Activated naive CD4-positive, alpha-beta T cell (primary cell): ENCODE results near the gene C1orf87.

Source experiments
- DNase-seq, 4 experiments: peaks; one replicate each; lab custom pipeline; 2025; lab: John Stamatoyannopoulos, UW

C1orf87 gene

DNA sequence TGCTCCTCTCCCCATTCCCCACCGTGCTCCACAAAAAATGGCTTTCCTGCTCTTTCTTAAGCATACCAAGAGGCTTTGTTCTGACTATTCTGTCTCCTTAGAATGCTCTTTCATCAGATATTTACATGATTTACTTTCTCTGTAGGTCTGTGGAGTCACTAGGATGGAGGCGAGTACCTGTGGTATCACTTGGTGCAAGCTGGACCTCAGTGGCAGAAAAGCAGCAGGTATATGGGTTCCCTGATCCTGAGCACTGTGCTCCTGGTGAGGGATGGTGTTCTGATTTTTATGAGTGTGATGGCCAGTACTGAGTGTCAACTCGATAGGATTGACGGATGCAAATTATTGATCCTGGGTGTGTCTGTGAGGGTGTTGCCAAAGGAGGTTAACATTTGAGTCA, 10.0 kb downstream of the C1orf87 start:
- DNase-seq: no peak

DNA sequence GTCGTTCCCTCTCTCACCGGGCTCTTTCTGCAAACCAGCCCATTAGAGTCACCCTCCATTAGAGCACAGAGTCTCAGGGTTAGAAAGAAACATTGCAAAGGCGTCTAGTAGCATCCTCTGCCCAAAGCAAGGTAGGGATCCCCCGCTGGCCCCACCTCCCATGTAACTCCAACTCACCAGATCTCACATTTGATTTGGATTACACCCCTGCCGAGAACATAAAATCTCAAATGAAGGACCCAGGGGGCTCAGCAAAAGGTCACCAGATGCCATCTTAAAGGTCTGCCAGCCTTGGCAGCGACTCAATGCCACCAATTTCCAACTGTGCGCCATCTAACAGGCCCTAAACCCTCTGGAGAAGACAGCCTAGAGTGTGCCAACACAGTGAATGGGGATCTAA, 14.1 kb downstream of the C1orf87 start:
- no peak for DNase-seq

- no peak for DNase-seq
Measured at GRCh38 chr1:60055336-60055735, 18.2 kb downstream of the C1orf87 start.

DNA sequence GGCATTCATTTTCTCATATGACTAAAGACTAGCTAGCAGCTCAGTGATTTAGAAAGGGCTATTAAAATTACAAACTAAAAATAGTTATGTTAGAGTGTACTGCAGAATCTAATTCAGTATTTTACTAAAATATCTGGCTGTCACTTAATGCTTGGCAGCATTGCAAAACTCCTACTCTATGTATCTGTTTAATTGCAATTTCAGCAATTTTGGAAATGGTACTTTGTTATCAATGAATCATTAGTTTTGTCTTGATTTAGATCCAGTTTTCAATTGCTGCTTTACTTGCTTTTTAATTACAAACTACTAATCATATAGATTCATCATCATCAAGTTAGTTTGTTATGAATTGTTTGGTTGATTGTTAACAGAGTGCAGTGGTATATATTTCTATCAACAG, 19.2 kb downstream of the C1orf87 start:
- no peak for DNase-seq

GRCh38 chr1:60052601-60053000, 21.0 kb downstream of the C1orf87 start:
- no peak for DNase-seq

DNA sequence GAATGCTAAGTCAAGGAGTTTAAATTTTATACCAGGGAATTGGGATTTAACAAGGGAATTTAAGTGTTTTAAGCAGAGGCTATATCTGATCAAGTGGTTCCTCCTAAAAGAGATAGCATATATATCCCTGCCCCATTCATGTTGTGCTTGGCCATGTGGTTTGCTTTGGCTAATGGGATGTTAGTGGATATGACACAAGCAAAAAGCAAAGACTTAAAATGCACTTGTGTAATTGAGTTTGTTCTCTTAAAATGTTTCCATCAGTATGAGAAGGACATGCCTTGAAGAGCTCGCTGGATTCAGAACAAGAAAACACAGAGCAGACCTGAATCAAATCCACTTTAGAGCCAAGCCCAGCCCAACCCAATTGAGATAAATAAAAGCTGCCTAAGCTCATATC, 22.4 kb downstream of the C1orf87 start:
- no peak for DNase-seq

GRCh38 chr1:60049188-60049587, 24.4 kb downstream of the C1orf87 start:
- no peak for DNase-seq

DNA sequence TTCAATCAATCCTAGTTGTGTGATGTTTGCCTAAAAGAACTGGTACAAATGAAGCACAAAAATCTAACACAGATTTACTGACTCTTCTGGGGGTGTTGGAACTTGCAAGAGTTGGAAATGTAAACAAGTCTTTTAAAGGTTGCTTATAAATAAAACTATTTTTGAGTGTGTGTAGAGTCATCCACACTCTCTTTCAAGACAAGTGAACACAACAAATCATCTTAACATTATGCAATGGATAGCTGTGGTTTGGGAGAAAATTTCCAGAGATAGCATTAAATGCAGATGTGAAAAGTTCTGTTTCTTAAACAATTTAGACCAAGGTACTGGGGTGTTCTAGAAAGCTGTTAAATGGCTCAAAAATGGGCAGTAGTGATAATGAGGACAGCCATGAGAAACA, 28.7 kb downstream of the C1orf87 start:
- no peak for DNase-seq

- DNase-seq: no peak
Measured at GRCh38 chr1:60041783-60042182, 31.8 kb downstream of the C1orf87 start.

DNA sequence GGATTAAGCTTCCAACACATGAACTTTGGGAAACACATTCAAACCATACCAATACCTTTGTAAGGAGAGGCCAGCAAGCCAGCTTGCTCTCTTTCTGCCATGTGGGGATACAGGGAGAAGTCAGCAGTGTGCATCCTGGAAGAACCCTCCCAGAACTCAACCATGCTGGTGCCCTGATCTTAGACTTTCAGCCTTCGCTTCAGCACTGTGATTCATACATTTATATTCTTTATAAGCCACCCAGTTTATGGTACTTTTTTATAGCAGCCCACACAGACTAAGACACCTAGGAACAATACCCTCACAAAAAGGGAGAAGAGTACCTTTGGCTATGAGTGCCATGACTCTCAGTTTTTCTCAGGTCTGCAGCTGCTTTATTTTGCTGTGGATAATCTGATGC, 35.9 kb downstream of the C1orf87 start:
- DNase-seq: no peak

DNA sequence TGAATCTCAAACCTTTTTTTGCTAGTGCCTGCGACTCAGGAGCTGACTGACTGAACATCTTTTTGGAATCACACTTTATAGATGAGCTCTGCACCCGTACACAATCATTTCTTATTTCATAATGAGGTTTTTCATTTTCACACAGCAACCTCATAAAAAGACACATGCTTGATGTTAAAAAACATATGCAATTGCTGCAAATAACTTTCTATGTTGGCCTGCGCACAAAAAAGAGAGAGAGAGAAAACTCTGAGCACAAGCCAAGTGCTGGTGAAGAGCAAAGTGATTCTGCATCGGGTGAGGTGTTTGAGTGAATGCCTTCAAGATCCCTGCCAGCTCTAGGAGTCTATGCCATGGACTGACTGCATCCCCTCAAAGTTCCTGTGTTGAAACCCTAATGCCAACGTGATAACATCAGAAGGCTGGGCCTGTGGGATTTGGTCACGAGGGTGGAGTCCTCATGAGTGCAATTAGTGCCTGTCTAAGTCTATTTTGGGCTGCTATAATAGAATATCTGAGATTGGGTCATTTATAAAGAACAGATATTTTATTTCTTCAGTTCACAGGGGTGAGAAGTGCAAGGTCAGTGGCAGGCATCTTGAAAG, 36.6 kb downstream of the C1orf87 start:
- DNase-seq: no peak

DNA sequence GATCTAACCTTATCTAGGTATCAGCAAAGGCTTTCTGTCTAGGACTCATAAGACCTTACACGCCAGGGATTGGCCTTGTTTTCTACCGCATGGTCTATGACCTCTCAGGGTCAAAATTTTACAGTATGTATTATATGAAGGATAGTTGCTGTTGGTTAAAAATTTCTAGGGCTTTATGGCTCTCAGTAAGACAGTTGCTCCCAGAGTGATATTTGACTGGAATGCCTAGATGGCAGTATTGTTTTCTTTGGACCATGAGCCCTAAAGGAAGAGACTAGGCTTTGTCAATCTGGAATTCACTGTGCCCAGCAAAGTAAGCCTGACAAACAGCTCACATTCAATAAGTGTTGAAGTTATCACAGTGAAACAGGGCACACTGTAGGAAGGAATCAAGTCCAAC, 37.6 kb downstream of the C1orf87 start:
- DNase-seq: no peak

DNA sequence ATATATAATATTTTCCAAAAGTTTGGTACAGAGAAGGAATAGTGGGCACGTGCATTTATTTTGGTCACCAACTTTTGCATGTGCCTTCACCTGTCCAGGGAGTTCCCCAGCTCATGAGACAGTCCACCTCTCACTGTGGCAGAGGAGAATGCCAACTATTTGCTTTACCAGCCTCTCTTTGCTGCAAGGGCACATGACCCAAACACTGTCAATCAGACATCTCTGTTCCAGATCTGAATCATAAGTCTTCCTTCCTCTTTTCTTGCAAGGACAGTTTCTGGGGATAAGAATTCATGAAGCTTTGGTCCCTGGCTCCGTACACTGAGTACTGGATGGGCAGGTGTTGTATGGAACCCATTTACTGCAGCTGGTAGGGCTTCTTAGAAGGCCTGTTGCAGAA, 38.6 kb downstream of the C1orf87 start:
- DNase-seq: no peak

- no peak for DNase-seq
Measured at GRCh38 chr1:60033066-60033465, 40.5 kb downstream of the C1orf87 start.

- no peak for DNase-seq
Measured at GRCh38 chr1:60031146-60031545, 42.4 kb downstream of the C1orf87 start.

DNA sequence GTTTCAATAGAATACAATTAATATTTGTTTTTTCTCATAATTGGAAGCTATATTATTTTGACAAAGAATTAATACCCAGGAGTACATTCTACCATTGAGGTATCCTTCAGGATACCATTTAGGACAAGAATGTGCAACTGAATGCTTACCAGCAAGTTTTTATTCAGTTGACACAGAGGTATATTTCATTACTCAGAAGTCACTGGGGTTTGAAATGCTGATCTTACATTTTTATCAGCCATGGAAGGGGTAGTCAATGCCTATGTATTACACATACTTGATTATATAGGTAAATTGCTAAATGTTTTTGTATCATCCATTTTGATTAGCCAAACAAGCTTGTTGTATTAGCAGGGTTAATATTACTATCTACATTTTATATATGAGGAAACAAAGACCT, 48.0 kb downstream of the C1orf87 start:
- no peak for DNase-seq

- DNase-seq: no peak
Measured at GRCh38 chr1:60017508-60018205, 55.9 kb downstream of the C1orf87 start.

DNA sequence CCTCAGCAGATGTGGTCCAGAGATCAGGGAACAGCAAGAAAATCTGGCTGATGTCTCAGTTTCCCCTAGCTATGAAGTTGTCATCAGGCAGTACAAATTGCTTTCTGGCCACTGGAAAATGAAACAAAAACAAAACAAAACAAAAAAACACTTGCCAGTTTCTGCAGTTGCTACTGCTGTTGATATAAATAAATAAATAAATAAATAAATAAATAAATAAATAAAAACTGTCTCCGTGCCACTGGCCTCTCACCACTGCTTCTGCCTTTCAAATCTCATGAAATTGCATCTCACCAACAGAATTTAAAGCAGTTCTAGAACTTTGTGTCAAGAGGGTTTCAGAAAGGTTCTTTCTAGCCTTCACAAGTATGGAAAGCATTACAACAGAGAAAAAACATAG, 62.9 kb downstream of the C1orf87 start:
- DNase-seq: no peak

DNA sequence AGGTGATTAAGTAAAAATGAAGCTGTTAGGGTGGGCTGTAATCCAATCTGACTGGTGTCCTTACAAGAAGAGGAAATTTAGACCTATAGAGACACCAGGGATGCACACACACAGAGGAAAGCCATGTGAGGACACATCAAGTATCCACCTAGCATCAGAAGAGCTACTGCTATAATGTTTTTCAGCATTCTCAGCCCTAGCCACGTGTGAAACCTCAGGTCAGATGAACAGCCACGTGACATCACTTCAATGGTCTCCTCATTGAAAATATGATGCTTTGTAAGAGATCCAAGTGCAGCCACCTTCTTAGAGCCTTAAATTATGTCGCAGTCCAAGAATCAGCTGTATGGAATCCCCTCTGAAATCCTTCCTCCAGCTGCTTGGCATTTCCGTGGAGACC, 65.1 kb downstream of the C1orf87 start:
- DNase-seq: no peak

- no peak for DNase-seq
Measured at GRCh38 chr1:60000625-60001024, 72.9 kb downstream of the C1orf87 start.

GRCh38 chr1:59999746-60000145, 73.8 kb downstream of the C1orf87 start:
- no peak for DNase-seq

GRCh38 chr1:59999006-59999405, 74.6 kb downstream of the C1orf87 start:
- DNase-seq: no peak

DNA sequence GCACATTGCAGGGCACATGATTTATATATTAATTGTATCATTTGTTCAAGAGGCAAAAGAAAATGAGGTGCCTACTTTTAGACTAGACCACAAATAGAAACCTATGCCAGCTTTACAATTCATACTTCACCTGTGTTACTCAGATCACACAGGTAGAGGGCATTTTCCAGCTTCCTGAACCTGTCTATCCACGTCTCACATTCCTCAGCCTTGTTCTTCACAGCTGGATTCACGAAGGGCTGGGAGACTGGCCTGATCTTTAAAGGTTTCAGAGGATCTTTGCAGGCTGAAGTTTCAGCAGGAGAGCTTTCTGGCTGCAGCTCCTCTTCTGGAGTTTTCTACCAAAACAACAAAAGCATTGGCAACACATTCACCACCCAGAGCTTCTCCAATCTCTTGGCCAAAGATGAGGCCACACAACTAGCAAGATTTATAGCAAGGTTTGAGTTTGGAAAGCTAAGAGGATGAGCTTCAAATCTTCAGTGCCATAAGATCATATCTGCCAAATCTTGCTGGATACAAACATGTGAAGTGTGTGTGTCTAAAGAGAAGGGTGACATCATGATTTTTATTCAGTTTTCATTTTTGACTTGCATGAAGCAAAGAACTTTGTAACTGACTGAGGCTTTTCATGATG, 76.0 kb downstream of the C1orf87 start:
- DNase-seq: no peak
